GM18511 (cell line): ENCODE data around the gene SHLD1.

Source experiments
- ATAC-seq: cut with Tn5 transposase; IDR thresholded peaks from one replicate; pipeline ENCODE4 v1.9.1; 2021; ENCODE audit warnings: mild to moderate bottlenecking, moderate library complexity; ENCODE audit not compliant: unreplicated experiment

The SHLD1 gene

GRCh38 chr20:5845681-5846615 is 95.7 kb downstream of the SHLD1 start:
- ATAC-seq: no peak

- ATAC-seq: no peak
Observed at GRCh38 chr20:5848711-5849505, 98.7 kb downstream of the SHLD1 start.

DNA sequence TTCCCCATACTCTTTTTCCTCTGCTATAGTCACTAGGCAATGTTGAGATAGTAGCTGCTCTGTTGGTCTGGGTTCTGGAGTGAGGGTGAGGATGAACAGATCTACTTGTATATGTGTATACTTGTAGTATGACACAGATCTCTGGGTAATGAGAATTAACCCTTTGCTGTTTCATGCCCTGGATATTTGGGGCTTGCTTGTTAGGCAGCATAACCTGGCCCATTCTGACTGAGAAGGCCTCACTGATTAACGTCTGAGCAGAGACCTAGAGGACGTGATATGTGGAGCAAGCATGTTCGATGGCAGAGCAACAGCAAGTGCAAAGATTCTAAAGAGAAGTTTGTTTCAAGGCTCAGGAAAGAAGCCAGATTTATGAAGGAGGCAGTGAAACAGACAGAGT is 105.7 kb downstream of the SHLD1 start:
- no peak for ATAC-seq

DNA sequence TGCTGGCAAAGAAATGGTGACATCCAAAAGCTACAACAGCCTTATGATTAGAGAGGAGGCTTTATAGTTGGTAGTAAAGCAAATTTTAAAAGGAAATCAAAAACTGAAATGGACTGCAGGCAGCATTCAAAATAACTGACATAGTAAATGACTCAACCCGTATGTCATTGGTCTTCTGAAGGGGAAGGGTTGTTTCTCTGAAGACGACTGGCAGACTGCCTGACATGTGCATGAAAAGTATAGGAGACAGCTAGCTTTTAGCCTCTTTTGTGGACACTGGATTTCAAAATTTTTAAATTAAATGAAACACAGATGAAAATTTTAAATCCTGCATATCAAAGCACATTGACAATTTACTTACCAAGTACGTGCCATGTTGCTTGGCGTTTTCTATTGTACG is 109.4 kb downstream of the SHLD1 start:
- no peak for ATAC-seq

DNA sequence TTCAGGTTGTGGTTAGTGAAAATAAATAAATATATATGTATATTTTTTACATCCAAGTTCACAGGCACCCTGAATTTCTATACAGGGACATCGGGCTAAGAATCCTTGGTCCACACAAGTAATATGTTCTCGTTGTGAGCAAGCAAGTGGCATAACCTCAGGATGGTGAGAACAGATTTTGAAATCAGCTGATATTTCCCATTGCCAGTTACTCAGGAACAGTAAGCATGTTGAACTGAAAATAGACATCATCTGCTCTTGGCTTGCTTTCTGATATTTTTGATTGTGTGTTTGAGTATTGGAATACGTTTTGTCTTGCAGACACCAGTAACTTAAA is 112.5 kb downstream of the SHLD1 start:
- no peak for ATAC-seq

DNA sequence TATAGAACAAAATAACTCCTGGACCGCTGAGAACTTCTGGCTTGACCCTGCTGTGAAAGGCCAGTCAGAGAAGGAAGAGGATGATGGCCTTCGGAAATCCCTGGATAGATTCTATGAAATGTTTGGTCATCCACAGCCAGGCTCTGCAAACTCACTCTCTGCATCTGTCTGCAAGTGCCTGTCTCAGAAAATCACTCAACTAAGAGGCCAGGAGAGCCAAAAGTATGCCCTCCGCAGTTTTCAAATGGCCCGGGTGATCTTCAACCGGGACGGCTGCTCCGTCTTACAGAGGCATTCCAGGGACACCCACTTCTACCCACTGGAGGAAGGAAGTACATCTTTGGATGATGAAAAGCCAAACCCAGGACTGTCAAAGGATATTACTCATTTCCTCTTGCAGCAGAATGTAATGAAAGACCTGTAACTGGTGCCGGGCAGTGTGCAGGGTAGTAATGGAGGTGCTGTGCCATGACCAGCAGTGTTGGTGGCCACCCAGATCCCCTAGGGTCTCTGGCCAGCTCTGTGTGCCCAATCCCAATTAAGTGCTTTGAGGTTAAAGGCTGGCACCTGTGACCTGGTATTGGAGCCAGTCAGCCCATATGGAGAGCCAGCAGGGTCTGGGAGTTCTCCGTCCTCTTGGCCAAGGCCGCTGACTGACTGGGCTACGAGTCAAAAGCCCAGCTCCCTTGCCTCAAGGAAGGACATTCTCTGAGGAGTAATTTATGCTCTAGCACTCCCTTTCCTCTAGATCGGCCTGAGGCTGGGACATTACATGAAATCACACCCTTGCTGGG is 113.0 kb downstream of the SHLD1 start:
- no peak for ATAC-seq

DNA sequence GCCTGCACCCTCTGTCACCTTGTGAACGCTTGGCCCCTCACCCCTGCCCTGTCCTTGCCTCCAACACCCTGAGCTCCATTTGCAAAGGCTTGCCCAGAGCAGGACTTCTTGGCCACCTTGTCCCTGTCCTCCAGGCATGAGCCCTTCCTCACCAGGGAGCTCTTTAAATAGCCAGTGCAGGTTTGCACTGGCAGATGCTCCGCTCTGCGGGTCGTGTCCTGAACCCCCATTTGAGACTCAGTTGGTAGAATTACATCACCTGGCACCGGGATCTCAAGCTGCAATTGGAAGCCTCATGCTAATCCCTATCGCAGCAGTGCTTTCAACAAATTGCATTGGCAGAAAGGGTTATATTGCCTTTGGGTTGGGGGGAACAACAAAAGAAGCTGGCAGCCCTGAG is 114.2 kb downstream of the SHLD1 start:
- ATAC-seq: no peak

DNA sequence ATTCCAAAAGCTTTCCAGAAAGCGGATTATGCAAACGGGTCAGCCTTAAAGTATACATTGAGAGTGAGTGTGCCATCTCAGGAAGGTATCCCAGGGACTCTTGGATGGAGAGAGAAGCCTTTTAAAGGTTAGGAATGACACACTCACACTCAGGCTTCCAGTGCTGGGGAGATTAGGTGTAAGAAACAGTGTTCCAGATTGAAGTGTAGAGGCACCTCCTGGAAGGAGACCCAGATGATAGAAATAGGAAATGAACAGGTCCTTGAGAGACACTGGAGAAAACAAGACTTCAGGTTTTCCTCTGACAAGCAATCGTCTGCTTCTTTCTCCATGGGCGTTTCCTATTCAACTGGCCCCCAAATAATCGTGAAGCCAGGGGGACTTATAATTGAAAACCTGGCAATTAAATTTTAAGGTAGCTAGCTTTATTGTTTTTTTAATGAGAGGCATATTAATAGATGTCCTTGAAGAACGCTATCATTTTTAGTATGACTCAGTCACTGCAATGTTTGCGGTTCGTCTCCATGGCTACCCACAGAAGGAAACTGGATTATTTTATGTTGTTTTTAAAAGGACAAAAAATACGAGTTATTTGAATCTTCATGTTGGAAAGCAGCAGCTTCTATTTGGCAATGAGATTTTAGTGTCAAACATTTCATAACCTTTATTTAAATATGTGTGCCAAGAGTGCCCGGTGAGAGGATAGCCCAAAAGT is 114.8 kb downstream of the SHLD1 start:
- no peak for ATAC-seq

- no peak for ATAC-seq
Observed at GRCh38 chr20:5865604-5866003, 115.4 kb downstream of the SHLD1 start.

DNA sequence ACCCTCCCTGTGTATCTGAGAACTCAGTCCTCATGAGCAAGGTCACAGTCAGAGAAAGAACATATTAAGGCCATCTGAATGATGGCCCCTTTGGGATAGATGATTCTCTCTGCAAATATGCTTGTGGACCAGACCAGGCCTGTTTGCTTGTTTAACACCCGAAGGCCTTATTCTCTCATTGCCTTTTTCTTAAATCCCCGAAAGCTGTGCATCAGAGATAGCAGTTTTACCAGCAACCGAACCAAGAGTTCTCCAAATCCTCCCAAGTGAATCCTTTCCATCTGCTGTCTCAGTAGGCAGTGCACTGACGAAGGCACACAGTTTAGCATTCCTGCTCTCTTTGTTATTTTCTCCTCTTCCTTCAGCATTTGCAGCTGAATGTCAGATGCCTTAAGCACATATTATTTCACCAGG is 120.4 kb downstream of the SHLD1 start:
- ATAC-seq: no peak

GRCh38 chr20:5871459-5872410 is 121.5 kb downstream of the SHLD1 start:
- ATAC-seq: no peak

DNA sequence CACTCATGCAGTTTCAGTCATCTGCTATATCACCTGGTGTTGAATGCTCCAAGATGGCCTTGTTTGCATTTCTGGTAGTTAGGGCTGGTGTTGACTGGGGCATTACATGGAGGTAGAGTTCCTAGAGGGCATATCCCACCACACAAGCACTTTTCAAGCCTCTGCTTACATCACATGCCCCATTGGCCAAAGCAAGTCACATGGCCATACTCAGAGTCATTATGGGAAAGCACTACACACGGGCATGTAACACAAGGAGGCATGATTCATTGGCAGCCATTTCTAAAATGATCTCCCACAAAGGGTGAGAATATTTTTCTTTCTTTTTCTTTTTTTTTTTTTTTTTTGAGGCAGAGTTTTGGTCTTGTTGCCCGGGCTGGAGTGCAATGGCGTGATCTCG is 126.9 kb downstream of the SHLD1 start:
- ATAC-seq: no peak

GRCh38 chr20:5880326-5880725 is 130.1 kb downstream of the SHLD1 start:
- no peak for ATAC-seq

- no peak for ATAC-seq
Observed at GRCh38 chr20:5881703-5882102, 131.5 kb downstream of the SHLD1 start.

GRCh38 chr20:5882166-5882565 is 132.0 kb downstream of the SHLD1 start:
- no peak for ATAC-seq

DNA sequence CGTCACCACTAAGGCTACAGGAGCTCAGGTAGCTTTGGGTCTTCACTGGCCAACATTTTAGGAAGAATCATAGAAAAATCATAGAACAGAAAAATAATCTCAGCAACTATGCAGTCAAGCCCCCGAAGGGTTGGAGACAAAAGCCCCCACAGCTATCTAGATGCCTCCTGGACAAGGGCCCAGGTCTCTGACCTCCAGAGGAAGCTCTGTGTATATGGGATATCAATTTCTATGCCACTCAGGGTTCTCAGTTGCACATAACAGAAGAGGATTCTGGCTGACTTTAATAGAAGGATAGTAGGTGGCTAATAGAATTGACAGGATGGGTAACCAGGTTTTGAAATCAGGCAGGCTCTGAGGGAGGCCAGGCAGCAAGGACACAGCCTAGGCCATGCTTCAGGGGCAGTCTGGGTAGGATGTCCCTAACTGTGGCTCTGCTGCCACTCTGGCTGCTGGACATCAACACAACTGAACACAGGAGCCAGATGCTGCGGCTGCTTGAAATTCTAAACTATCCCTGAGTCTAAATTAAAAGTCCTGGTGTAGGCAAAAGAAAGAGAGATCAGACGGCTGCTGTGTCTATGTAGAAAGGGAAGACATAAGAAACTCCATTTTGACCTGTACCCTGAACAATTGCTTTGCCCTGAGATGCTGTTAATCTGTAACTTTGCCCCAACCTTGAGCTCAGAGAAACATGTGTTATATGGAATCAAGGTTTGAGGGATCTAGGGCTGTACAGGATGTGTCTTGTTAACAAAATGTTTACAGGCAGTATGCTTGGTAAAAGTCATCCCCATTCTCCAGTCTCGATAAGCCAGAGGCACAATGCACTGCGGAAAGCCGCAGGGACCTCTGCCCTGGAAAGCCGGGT is 134.5 kb downstream of the SHLD1 start:
- ATAC-seq: no peak

DNA sequence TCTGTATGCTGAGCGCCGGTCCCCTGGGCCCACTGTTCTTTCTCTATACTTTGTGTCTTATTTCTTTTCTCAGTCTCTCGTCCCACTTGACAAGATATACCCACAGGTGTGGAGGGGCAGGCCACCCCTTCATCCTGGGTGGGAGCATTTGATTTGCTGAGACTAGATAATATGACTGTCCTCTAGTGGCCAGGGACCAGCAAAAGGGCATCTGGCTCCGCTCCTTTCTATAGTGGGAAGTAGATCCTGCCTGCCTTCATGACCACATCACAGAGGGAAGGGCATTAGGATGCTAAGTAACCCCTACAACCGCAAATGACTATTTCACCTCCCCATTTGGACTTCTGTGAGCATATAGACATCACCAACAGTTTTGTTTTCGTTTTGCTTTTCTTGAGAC is 135.7 kb downstream of the SHLD1 start:
- ATAC-seq: no peak

GRCh38 chr20:5886788-5887187 is 136.6 kb downstream of the SHLD1 start:
- ATAC-seq: no peak

DNA sequence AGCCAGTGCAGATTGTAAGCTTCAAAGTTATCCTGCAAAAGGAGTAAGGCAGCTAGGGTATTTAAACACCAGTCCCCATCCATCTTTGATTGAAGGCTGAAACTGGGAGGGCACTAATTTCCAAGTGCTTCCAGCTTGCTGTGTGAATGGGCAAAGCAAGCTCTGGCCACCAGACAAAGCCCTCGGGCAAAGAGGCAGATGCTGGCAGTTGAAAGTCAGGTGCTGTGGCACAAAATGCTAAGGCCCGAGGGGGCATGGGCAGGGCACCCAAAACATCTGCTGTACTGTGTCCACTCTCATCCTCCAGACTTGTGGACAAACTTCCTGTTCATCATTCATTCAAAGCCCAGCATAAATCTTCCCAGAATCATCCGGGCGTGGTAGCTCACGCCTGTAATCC is 137.2 kb downstream of the SHLD1 start:
- ATAC-seq: no peak
